HG03378 (cell line): ENCODE measurements around the gene NYAP1.
"Not testable (repeated sequence)": the region's sequence is repeated elsewhere in the genome, so short reads cannot be mapped to it uniquely, and the experiment has no call there.

ENCODE experiments used
- ATAC-seq: cut with Tn5 transposase; IDR thresholded peaks from one replicate; pipeline ENCODE4 v1.9.1; 2021; ENCODE audit warnings: mild to moderate bottlenecking, moderate library complexity; ENCODE audit not compliant: unreplicated experiment

The NYAP1 gene

GRCh38 chr7:100540073-100540723, 56.5 kb downstream of the NYAP1 start:
- ATAC-seq = no peak

GRCh38 chr7:100541309-100541708, 57.6 kb downstream of the NYAP1 start:
- not testable (repeated sequence) for ATAC-seq

- no peak for ATAC-seq
Measured at GRCh38 chr7:100543586-100543985, 59.9 kb downstream of the NYAP1 start.

- no peak for ATAC-seq
Measured at GRCh38 chr7:100544386-100544785, 60.7 kb downstream of the NYAP1 start.
